Stimulated activated CD8-positive, alpha-beta memory T cell treated with anti-CD3 and anti-CD28 coated beads, Interleukin-7, amount 100 ng/mL, for 4 hours (primary cell): ENCODE data around the gene NOLC1.

Experiments used
- DNase-seq, 2 donors: peaks; one replicate each; pipeline ENCODE4 v3.0.0-alpha.2; 2020; ENCODE audit warnings: low read depth in 2 of 2

Gene NOLC1

DNA sequence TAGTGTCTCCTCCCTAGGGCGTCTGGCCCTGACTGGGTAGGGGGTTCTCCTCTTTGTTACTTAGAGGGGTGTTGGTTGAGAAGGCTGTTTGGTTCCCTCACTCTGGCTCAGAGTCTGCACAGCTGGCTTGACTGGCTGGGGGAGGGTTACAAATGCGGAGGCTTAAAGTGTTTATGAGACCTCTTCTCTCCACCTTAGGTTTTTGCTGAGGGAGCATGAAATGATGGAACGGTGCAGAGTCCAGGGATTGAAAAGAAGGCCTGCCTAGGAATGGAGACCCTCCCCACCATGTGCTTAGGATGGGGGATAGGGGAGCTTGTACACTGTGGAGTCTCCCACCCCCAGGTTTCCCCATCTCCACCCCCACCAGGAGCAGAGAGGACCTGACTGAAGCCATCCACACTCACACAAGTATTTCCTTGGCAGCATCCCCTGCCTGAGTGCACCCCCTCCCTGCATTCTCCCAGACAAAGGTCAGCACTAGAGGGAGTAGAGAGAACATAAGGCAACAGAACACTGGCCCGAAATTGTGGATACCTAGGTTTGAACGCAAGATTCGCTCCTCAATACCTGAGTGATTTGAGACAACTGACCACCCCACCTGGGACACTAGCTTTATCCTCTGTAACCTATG lies 30.3 kb upstream of the NOLC1 start:
- DNase-seq: no peak

GRCh38 chr10:102122450-102122849 lies 29.7 kb upstream of the NOLC1 start:
- no peak for DNase-seq

DNA sequence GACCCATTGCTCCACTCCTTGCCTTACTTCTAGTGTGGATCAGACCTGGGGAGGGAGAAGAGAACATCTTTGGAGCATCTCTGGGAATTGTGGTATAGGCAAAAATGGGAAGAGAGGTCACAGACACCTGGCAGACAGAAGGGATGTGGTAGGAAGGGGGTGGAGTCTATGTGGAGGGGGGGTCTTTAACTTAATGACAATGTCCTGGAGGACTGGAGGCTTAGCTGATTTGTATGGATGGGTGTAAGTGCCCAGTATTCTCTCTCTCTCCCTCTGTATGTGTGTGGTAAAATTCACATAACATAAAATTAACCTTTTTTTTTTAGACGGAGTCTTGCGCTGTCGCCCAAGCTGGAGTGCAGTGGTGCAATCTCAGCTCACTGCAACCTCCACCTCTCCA lies 29.0 kb upstream of the NOLC1 start:
- DNase-seq: no peak

DNA sequence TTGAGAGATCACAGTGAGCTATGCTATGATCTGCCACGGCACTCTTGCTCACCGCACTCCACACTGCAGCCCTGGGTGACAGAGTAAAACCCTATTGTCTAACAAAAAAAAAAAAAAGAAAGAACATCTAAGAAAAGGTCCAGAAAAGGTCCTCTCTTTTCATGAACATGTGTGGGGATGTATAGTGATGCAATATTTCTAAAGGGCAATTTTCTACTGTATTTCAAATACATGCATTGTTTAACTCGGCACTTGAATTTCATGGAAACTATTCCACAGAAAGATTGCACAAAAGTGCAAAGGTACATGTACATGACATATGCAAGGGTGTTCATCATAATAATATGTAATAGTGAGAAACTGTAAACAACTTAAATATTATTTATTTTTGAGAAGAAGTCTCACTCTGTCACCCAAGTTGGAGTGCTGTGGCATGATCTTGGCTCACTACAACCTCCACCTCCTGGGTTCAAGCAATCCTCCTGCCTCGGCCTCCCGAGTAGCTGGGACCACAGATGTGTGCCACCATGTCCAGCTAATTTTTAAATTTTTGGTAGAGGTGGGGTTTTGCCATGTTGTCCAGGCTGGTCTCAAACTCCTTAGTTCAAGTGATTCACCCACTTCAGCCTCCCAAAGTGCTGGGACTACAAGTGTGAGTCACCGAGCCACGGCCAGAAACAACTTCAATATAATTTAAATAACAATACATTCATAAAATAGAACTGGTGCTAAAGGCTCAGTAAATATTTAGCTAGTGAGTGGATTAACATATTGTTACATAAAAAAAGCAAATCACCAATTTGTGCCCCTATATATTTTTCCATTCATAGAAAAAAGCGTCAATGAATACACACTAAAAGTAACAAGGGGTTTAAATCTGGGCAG lies 20.7 kb upstream of the NOLC1 start:
- DNase-seq: no peak

- DNase-seq: no peak
These were observed 20.0 kb upstream of the NOLC1 start for GRCh38 chr10:102132193-102132562.

- peak; percentile 96 to 97 for DNase-seq
These were observed 19.4 kb upstream of the NOLC1 start, which contains the start of gene PPRC1 for GRCh38 chr10:102132563-102133372. TSS of gene PPRC1 (plus strand) at chr10:102133040. CDS start at chr10:102133069, 29 bp downstream.

DNA sequence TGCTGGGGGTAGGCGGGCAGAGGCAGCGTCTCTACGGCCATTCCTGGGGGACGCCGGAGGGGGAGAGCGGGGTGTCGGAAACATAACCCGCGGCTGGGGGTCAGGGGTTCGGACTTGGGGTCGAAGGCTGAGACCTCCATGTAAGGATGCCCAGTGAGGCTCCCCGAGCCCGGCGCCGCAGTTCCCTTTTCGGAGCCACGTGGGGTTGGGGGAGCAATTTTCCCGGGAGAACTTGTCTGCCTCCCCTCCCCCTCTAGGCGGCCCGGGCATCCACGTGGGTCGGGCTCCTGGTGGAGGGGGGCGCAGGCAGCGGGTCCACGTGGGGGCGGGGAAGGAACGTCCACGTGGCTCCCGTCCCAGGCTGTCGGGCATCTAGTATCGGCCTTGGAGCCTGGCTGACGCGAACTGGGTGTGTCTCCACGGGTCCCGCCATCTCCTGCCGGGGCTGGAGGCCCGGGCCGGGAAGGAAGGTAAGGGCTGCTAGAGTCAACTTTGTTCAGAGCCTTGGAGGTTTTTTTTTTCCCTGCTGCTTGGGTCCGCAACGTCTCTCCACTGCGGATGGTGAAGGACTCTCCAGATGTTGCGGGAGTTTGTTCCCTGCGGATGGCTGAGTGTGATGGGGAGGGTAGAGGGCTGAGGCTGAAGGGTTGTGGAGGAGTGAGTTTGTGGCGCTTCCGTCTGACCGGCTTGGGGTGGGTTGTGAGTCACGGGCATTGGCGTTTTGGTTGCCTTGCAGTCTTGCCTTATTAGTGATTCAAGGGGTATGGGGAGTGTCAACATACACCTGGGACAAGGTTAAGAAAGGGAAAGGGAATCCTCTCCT lies 18.6 kb upstream of the NOLC1 start:
- peak; percentile 53 to 65 for DNase-seq

- no peak for DNase-seq
These were observed 17.8 kb upstream of the NOLC1 start for GRCh38 chr10:102134416-102134815.

DNA sequence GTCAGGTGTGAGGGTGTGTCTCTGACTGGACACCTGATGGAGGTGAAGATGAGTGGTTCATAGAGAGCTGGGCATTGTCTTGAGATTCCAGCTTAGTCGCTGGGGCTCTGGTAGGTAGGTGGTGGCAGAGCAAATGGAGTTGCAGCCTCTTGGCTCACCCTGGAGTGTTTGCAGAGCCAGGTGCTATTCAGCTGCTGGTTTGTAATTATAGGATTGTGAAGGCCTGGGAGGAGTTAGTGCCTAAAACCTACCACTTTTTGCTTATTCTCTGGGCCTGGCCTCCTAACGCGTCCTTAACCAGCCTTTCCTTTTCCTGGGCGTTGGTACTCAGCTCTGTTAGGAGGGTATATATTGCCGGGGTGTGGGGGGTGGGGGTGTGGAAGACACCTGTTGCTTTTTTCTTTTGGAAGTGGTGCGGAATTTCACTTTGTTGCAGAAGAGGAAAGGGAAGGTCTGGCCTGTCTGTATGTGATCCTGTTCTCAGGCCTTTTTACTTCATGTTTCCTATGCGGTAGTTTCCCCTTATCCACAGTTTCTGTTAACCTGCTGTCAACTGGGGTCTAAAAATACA lies 16.1 kb upstream of the NOLC1 start:
- no peak for DNase-seq

- DNase-seq: no peak
These were observed 12.7 kb upstream of the NOLC1 start for GRCh38 chr10:102139281-102140110.

GRCh38 chr10:102140218-102140617 lies 12.0 kb upstream of the NOLC1 start:
- no peak for DNase-seq

DNA sequence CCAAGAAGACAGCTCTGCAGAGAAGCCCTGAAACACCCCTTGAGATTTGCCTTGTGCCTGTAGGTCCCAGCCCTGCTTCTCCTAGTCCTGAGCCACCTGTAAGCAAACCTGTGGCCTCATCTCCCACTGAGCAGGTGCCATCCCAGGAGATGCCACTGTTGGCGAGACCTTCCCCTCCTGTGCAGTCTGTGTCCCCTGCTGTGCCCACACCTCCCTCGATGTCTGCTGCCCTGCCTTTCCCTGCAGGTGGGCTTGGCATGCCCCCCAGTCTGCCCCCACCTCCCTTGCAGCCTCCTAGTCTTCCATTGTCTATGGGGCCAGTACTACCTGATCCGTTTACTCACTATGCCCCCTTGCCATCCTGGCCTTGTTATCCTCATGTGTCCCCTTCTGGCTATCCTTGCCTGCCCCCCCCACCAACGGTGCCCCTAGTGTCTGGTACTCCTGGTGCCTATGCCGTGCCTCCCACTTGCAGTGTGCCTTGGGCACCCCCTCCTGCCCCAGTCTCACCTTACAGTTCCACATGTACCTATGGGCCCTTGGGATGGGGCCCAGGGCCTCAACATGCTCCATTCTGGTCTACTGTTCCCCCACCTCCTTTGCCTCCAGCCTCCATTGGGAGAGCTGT lies 11.2 kb upstream of the NOLC1 start:
- no peak for DNase-seq

- no peak for DNase-seq
These were observed 10.5 kb upstream of the NOLC1 start for GRCh38 chr10:102141583-102142107.

DNA sequence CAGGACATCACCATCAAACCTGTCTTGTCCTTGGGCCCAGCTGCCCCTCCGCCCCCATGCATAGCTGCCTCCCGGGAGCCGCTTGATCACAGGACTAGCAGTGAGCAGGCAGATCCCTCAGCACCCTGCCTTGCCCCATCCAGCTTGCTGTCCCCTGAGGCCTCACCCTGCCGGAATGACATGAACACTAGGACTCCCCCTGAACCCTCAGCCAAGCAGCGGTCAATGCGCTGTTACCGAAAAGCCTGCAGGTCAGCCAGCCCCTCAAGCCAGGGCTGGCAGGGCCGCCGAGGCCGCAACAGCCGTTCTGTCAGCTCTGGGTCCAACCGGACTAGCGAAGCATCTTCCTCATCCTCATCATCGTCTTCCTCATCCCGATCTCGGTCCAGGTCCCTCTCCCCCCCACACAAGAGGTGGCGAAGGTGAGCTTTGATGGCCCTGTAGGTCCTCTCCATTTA lies 5.2 kb upstream of the NOLC1 start:
- no peak for DNase-seq

GRCh38 chr10:102147561-102147960 lies 4.6 kb upstream of the NOLC1 start:
- DNase-seq: no peak

GRCh38 chr10:102148275-102148674 lies 3.9 kb upstream of the NOLC1 start:
- no peak for DNase-seq

DNA sequence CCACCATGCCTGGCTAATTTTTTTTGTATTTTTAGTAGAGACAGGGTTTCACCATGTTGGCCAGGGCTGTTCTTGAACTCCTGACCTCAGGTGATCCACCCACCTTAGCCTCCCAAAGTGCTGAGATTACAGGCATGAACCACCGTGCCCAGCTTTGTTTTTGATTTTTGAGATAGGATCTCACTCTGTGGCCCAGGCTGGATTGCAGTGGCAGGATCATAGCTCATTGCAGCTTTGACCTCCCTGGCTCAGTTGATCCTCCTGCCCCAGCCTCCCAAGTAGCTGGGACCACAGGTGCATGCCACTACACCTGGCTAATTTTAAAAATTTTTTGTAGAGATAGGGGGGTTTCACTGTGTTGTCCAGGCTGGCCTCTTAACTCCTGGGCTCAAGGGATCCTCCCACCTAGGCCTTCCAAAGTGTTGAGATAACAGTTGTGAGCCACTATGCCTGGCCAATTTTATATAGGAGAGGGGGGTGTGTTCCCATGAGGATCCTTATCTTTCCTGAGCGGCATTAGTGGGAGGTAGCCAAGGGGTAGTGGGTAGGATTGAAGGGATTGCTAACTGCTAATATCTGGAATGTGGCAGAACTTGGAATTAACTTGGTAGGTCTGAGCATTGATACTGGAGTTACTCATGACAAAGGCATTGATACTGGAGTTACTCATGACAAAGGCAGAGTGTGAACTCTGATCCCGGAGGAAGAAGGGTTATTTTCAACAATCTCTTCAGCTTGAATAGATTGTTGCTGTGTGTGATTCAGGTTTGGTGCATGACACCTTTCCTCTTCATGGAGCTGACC lies 1.0 kb upstream of the NOLC1 start:
- DNase-seq: no peak

- peak; percentile 27 to 43 for DNase-seq
These were observed 329 bp downstream of the NOLC1 start for GRCh38 chr10:102152545-102152890.
